Progenitor cell of endocrine pancreas (in vitro differentiated cells): Measurements from ENCODE around the gene C5. TPM values are rescaled to one million over a fixed set of nuclear protein-coding genes. Genes with fewer than 3 reads are reported as not detected.

Source experiments
- DNase-seq: peaks from one replicate; pipeline ENCODE4 v3.0.0; 2021; ENCODE audit warnings: low spot score; ENCODE audit not compliant: unreplicated experiment
- H3K27ac Mint-ChIP-seq: 2 replicates; pipeline ENCODE4 v1.8.0; 2021; ENCODE audit warnings: mild to moderate bottlenecking, moderate library complexity, mixed read lengths
- H3K27me3 Mint-ChIP-seq: 2 replicates; pipeline ENCODE4 v1.8.0; 2021; ENCODE audit warnings: mixed read lengths
- H3K36me3 Mint-ChIP-seq: 2 replicates; pipeline ENCODE4 v1.8.0; 2022; ENCODE audit warnings: mixed read lengths; ENCODE audit not compliant: insufficient read depth
- H3K4me1 Mint-ChIP-seq: 2 replicates; pipeline ENCODE4 v1.8.0; 2021; ENCODE audit warnings: low read depth, mixed read lengths
- H3K4me3 Mint-ChIP-seq: 2 replicates; pipeline ENCODE4 v1.8.0; 2021; ENCODE audit warnings: low read depth, mild to moderate bottlenecking, moderate library complexity, mixed read lengths
- H3K9me3 Mint-ChIP-seq: 2 replicates; pipeline ENCODE4 v1.8.0; 2021; ENCODE audit warnings: low read depth, mixed read lengths
- CTCF ChIP-seq: fragments of 200-600 bp; sonication (generic); IDR thresholded peaks from one replicate; pipeline ENCODE4 v1.5.0; 2021; ENCODE audit warnings: antibody characterized with exemption, mild to moderate bottlenecking; ENCODE audit not compliant: unreplicated experiment
- total RNA-seq: library from RNA; stranded (reverse); gene quantifications from 2 replicates; pipeline ENCODE4 v1.2.1, GENCODE V29; 2021

Gene C5
- total RNA-seq, 1 donor from 2014 or later = 47.1 TPM

GRCh38 chr9:121085661-121086060 lies 35.6 kb upstream of the C5 start:
- Mint-ChIP-seq H3K27ac (no peak overlapping the region), H3K27me3 (no peaks in the 10 kb centered on the region), H3K4me1 (peaks cover 2% of the 10 kb centered on the region), H3K36me3 (peaks cover 3% of the 10 kb centered on the region), H3K9me3 (no peaks in the 10 kb centered on the region), H3K4me3 (no peak overlapping the region)
- TF ChIP-seq CTCF = no peak
- no peak for DNase-seq

DNA sequence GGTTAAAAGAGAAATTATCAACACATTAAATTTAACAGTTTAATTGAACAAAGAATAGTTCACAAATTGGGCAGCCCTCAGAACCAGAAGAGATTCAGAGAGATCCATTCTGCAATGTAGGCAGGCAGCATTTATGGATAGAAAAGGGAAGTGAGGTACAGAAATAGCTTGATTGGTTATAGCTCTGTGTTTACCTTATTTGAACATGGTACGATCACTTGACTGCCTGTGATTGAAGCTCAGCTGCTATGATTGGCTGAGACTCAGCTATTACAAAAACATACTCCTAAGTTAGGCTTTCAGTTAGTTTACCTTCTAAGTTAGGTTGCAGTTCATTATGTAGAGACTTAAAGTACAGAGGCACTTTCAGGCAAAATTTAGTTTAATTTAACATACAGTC lies 32.0 kb upstream of the C5 start:
- peaks cover 3% of the 10 kb centered on the region for H3K36me3 Mint-ChIP-seq
- DNase-seq = no peak
- no peak for TF ChIP-seq CTCF
- no peaks in the 10 kb centered on the region for H3K27me3 Mint-ChIP-seq
- H3K9me3 Mint-ChIP-seq = no peaks in the 10 kb centered on the region
- peaks cover 2% of the 10 kb centered on the region for H3K4me1 Mint-ChIP-seq
- no peak overlapping the region for H3K27ac Mint-ChIP-seq
- H3K4me3 Mint-ChIP-seq = no peak overlapping the region

DNA sequence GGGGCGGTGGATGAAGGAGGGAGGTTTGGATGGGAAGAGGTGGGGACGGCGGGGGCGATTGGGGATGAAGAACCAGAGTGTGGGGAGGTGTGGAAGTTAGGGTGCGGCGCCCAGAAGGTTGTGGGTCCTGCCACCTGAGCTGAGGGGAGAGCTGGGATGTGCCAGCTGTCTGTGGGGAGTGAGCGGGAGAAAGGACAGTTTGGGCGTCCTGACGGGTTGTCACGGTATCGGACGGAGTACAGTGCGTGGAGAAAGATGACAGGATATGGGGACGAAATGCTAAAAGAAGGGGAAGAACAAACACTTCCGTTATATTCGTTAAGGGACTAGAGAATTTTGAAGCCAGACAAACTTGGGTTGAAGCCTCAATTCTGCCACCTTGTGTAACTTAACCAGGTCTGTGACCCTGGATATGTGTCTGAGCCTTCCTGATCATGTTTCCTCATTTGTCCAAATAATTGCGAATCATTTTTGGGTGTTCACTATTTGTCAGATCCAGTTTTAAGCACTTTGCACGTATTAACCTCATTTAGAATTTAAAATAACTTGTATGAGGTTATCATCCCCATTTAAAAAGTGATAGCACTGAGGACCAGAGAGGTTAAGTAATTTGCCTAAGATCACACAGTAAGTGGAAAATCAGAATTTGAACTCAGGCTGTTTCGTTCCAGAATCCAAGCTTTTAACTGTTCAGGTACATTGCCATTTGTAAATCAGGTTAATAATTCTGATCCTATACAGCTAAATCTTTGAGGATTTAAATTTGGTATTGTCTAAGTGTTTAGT lies 25.4 kb upstream of the C5 start:
- no peak for DNase-seq
- peak overlapping the region; percentile 93 for H3K27ac Mint-ChIP-seq
- H3K36me3 Mint-ChIP-seq = no peaks in the 10 kb centered on the region
- peaks cover 6% of the 10 kb centered on the region for H3K4me1 Mint-ChIP-seq
- H3K9me3 Mint-ChIP-seq = no peaks in the 10 kb centered on the region
- H3K4me3 Mint-ChIP-seq = peak overlapping the region; percentile 84
- TF ChIP-seq CTCF = no peak
- H3K27me3 Mint-ChIP-seq = peaks cover 29% of the 10 kb centered on the region

DNA sequence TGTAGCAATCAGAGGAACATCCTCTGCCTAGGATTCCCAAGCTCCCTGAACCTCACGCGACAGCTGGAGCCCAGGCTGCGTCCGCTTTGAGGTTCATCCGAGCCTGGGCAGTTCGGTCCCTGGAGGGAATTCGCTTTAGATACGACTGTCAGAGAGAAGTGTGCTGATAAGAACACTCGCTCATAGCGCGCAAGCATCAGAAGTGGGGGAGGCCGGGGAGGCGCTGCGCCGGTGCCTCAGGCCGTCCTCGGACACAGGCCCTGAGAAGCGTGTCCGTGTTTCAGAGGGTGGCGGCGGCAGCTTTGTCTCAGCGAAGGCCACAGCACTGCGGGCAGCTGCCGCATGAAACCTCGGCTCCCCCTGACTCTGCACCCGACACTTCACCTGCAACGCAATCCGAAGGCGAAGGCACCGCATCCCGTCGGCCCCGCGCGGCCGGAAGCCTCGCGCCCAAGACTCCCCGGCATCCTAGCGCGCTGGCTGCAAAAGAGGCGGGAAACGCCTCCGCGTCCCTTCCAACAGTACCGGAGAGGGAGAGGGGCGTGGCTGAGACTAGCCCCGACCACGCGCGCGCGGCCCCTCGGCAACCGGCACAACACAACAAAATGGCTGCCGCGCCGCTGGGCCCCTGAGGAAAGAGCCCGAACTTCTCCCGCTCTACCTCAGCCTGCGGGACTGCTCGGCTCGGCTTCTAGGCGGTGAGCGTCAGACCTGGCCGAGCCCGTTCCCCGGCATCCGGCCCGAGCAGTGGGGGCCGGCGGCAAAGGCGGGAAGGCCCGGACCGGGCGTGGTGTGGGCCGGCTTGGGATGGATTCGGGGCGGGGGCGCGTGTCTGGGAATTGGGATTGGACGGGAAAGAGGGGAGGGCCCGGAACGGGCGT lies 24.5 kb upstream of the C5 start, which contains the start of gene CNTRL:
Gene CNTRL, plus strand, starts transcription at position 586 of the 881 bp plus-strand sequence. CDS start 13,372 bp downstream, outside the sequence.
- peaks cover 6% of the 10 kb centered on the region for H3K4me1 Mint-ChIP-seq
- no peaks in the 10 kb centered on the region for H3K9me3 Mint-ChIP-seq
- DNase-seq = peak; percentile 74
- no peak for TF ChIP-seq CTCF
- H3K4me3 Mint-ChIP-seq = peak within 1 kb of the TSS; percentile 84
- H3K36me3 Mint-ChIP-seq = no peaks in the 10 kb centered on the region
- H3K27ac Mint-ChIP-seq = peak within 1 kb of the TSS; percentile 93
- H3K27me3 Mint-ChIP-seq = peaks cover 30% of the 10 kb centered on the region

GRCh38 chr9:121073038-121073437 lies 23.0 kb upstream of the C5 start:
- peaks cover 6% of the 10 kb centered on the region for H3K4me1 Mint-ChIP-seq
- peaks cover 4% of the 10 kb centered on the region for H3K36me3 Mint-ChIP-seq
- H3K27ac Mint-ChIP-seq = no peak overlapping the region
- H3K9me3 Mint-ChIP-seq = peaks cover 11% of the 10 kb centered on the region
- H3K4me3 Mint-ChIP-seq = no peak overlapping the region
- DNase-seq = no peak
- TF ChIP-seq CTCF = no peak
- H3K27me3 Mint-ChIP-seq = peaks cover 30% of the 10 kb centered on the region
